Smooth muscle cell (in vitro differentiated cells): ENCODE data around the gene HMGB1. TPM values are rescaled to one million over a fixed set of nuclear protein-coding genes. Genes with fewer than 3 reads are reported as not detected.
"Not testable (repeated sequence)": the region's sequence is repeated elsewhere in the genome, so short reads cannot be mapped to it uniquely, and the experiment has no call there.

Experiments
- DNase-seq: peaks from one replicate; lab custom pipeline; 2025; ENCODE audit not compliant: unreplicated experiment; lab: John Stamatoyannopoulos, UW
- H2AFZ ChIP-seq: fragments of 200-600 bp; sonication (generic); 2 replicates; pipeline ENCODE4 v1.6.0; 2016; ENCODE audit warnings: antibody characterized with exemption, low read depth, mild to moderate bottlenecking
- H3F3A ChIP-seq: fragments of 200-600 bp; sonication (generic); 2 replicates; pipeline ENCODE4 v1.6.0; 2017; ENCODE audit warnings: antibody characterized with exemption, low read depth
- H3K27ac ChIP-seq: fragments of 200-600 bp; sonication (generic); 2 replicates; pipeline ENCODE4 v1.5.1; 2016; ENCODE audit warnings: low read depth, mild to moderate bottlenecking
- H3K27me3 ChIP-seq: fragments of 200-600 bp; sonication (generic); 2 replicates; pipeline ENCODE4 v1.6.1; 2016; ENCODE audit warnings: low read depth, mild to moderate bottlenecking
- H3K36me3 ChIP-seq: fragments of 200-600 bp; sonication (generic); 2 replicates; pipeline ENCODE4 v1.5.1; 2016; ENCODE audit warnings: low read depth
- H3K4me1 ChIP-seq: fragments of 200-600 bp; sonication (generic); 2 replicates; pipeline ENCODE4 v1.5.1; 2016; ENCODE audit warnings: low read depth
- H3K4me2 ChIP-seq: fragments of 200-600 bp; sonication (generic); 2 replicates; pipeline ENCODE4 v1.6.0; 2016; ENCODE audit warnings: mild to moderate bottlenecking
- H3K4me3 ChIP-seq: fragments of 200-600 bp; sonication (generic); 2 replicates; pipeline ENCODE4 v1.5.1; 2016; ENCODE audit warnings: mild to moderate bottlenecking
- H3K79me2 ChIP-seq: fragments of 200-600 bp; sonication (generic); 2 replicates; pipeline ENCODE4 v1.6.0; 2016; ENCODE audit warnings: low read depth, mild to moderate bottlenecking
- H3K9ac ChIP-seq: fragments of 200-600 bp; sonication (generic); 2 replicates; pipeline ENCODE4 v1.6.0; 2016; ENCODE audit warnings: low read depth
- H3K9me3 ChIP-seq: fragments of 200-600 bp; sonication (generic); replicated peaks from 2 replicates; pipeline ENCODE4 v1.5.1; 2016; ENCODE audit warnings: low read depth
- H4K20me1 ChIP-seq: fragments of 200-600 bp; sonication (generic); 2 replicates; pipeline ENCODE4 v1.6.0; 2016; ENCODE audit warnings: low read depth
- CTCF ChIP-seq: fragments of 200-600 bp; sonication (generic); IDR thresholded peaks from 2 replicates; pipeline ENCODE4 v1.5.1; 2017; ENCODE audit warnings: borderline replicate concordance, mild to moderate bottlenecking, antibody characterized with exemption; ENCODE audit not compliant: insufficient read depth, poor library complexity, severe bottlenecking
- WGBS: methylation state at CpG from one replicate; pipeline ENCODE4 v1.1.7; 2016; ENCODE audit warnings: low lambda C conversion rate; 5-methylcytosine and 5-hydroxymethylcytosine counted together
- polyA plus RNA-seq: library from polyadenylated mRNA; unstranded; fragments of >200 nt; fragmentation: Nextera tagmentation; extraction: Ambion mirVana; gene quantifications from 2 replicates; pipeline ENCODE4 v1.2.1, GENCODE V29; 2016
- total RNA-seq: library from RNA; depleted of rRNA; stranded (reverse); fragments of >200 nt; gene quantifications from 2 replicates; pipeline ENCODE4 v1.2.3, GENCODE V29; 2014

HMGB1 gene
- total and polyA plus RNA-seq, 2 experiments from 2014 or later = 581 to 627 TPM

GRCh38 chr13:30464496-30465342 lies 1.0 kb downstream of the HMGB1 start:
- peaks cover 9% of the 10 kb centered on the region for H4K20me1 ChIP-seq
- peaks cover 20% of the 10 kb centered on the region for H3K4me1 ChIP-seq
- H2AFZ ChIP-seq = peak overlapping the region; percentile 15
- no peak for TF ChIP-seq CTCF
- H3K4me2 ChIP-seq = peak overlapping the region; percentile 88
- under 1% methylated on average over 39 of the region's 136 CpGs for WGBS
- peaks cover 15% of the 10 kb centered on the region for H3F3A ChIP-seq
- no peaks in the 10 kb centered on the region for H3K9me3 ChIP-seq
- DNase-seq = peak; percentile 73
- peak overlapping the region; percentile 78 for H3K27ac ChIP-seq
- H3K27me3 ChIP-seq = no peaks in the 10 kb centered on the region
- peak overlapping the region; percentile 68 for H3K9ac ChIP-seq
- H3K36me3 ChIP-seq = peaks cover 4% of the 10 kb centered on the region
- peak overlapping the region; percentile 55 for H3K4me3 ChIP-seq
- peaks cover 27% of the 10 kb centered on the region for H3K79me2 ChIP-seq

- H4K20me1 ChIP-seq = peaks cover 10% of the 10 kb centered on the region
- peak overlapping the region; percentile 68 for H3K9ac ChIP-seq
- H3K9me3 ChIP-seq = no peaks in the 10 kb centered on the region
- no peaks in the 10 kb centered on the region for H3K27me3 ChIP-seq
- peak overlapping the region; percentile 55 for H3K4me3 ChIP-seq
- peak overlapping the region; percentile 88 for H3K4me2 ChIP-seq
- peak; percentile 64 for DNase-seq
- H3K27ac ChIP-seq = peak overlapping the region; percentile 78
- H3K79me2 ChIP-seq = peaks cover 27% of the 10 kb centered on the region
- 2% methylated on average over 31 of the region's 32 CpGs for WGBS
- no peak for TF ChIP-seq CTCF
- H3F3A ChIP-seq = peaks cover 15% of the 10 kb centered on the region
- H3K4me1 ChIP-seq = peaks cover 20% of the 10 kb centered on the region
- peaks cover 4% of the 10 kb centered on the region for H3K36me3 ChIP-seq
- peak overlapping the region; percentile 15 for H2AFZ ChIP-seq
These were observed 1.8 kb downstream of the HMGB1 start for GRCh38 chr13:30463787-30464495.

GRCh38 chr13:30461279-30462066 lies 4.3 kb downstream of the HMGB1 start:
- H4K20me1 ChIP-seq = peaks cover 10% of the 10 kb centered on the region
- H3K27ac ChIP-seq, H3K36me3 ChIP-seq, H2AFZ ChIP-seq, H3K4me3 ChIP-seq, H3K9ac ChIP-seq, DNase-seq, H3K27me3 ChIP-seq, H3K9me3 ChIP-seq: not testable (repeated sequence)
- peaks cover 13% of the 10 kb centered on the region for H3F3A ChIP-seq
- peak overlapping the region; percentile 24 for H3K4me2 ChIP-seq
- WGBS = 92% methylated on average over 3 of the region's 3 CpGs
- peak; percentile 36 for TF ChIP-seq CTCF
- peaks cover 27% of the 10 kb centered on the region for H3K79me2 ChIP-seq
- H3K4me1 ChIP-seq = peaks cover 13% of the 10 kb centered on the region
